ENCODE data around the gene DNM3. TPM values are rescaled to one million over a fixed set of nuclear protein-coding genes. Genes with fewer than 3 reads are reported as not detected.

The DNM3 gene
- total RNA-seq, 1 experiment from 2014 or later, result 2.7 TPM

DNA sequence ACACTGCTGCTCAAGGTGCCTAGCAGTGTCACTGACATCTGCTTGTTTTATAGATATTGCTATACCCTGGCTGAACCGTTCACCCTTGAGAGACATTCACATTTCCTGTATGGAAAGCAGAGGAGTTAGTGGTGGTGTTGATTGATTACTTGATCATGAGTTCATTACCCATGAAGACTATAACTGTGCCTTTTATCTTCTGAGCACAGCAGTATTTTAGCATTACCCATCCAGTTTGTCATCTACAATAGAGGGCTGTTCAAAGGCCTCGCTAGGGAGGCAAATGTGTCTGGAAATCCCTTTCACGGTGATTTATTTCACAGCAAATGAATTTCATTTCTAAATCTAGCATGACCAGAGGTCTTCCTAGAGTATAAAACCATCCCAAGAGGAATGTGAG, 160.0 kb downstream of the DNM3 start:
- Mint-ChIP-seq H3K9me3 (no peaks in the 10 kb centered on the region), H3K36me3 (ENCODE audit: insufficient read depth in 1 of 3, low read depth in 3 of 3) (no peaks in the 10 kb centered on the region), H3K27me3 (ENCODE audit: low read depth) (no peaks in the 10 kb centered on the region), H3K4me1 (no peaks in the 10 kb centered on the region), H3K4me3 (no peak overlapping the region), H3K27ac (no peak overlapping the region)
- WGBS (ENCODE audit: extremely low coverage, insufficient read length, low lambda C conversion rate), result no CpG with 5 or more reads among the region's 3 CpGs
- Histone ChIP-seq H3K79me2 (ENCODE audit: insufficient read depth, low read length) (no peaks in the 10 kb centered on the region), H4K20me1 (ENCODE audit: control insufficient read depth, insufficient read depth, insufficient read length) (no peaks in the 10 kb centered on the region), H3K27me3 (ENCODE audit: insufficient read depth, low read length) (no peaks in the 10 kb centered on the region), H2BK15ac (ENCODE audit: low read depth, low read length) (no peak overlapping the region), H3K4me1 (ENCODE audit: insufficient read depth, low read length) (no peaks in the 10 kb centered on the region), H3K4ac (ENCODE audit: low read depth, low read length) (no peak overlapping the region), H3K23ac (ENCODE audit: insufficient read length, low read depth, low read length) (no peak overlapping the region), H2AFZ (ENCODE audit: low read length) (no peak overlapping the region), H4K91ac (ENCODE audit: insufficient read length, low read depth, low read length) (no peak overlapping the region), H3K23me2 (ENCODE audit: insufficient read length, low read depth, low read length, poor library complexity, severe bottlenecking) (no peaks in the 10 kb centered on the region), H2BK12ac (ENCODE audit: insufficient read length, low read depth, low read length) (no peak overlapping the region), H3T11ph (ENCODE audit: low read length) (no peak overlapping the region), H3K9me3 (ENCODE audit: control insufficient read depth, low read depth, low read length) (no peaks in the 10 kb centered on the region), H2BK5ac (ENCODE audit: insufficient read length, low read length) (no peak overlapping the region), H3K79me1 (ENCODE audit: insufficient read depth, low read depth, low read length, poor library complexity, severe bottlenecking) (no peaks in the 10 kb centered on the region), H2AK5ac (ENCODE audit: insufficient read length, low read length) (no peak overlapping the region), H3K56ac (ENCODE audit: insufficient read length, low read depth, low read length) (no peak overlapping the region), H4K5ac (ENCODE audit: insufficient read length, low read depth, low read length) (no peak overlapping the region), H2BK20ac (ENCODE audit: low read depth, low read length, poor library complexity, severe bottlenecking) (no peak overlapping the region), H3K27ac (ENCODE audit: insufficient read length, low read depth, low read length) (no peak overlapping the region), H3K4me2 (ENCODE audit: insufficient read depth, insufficient read length, low read length) (no peak overlapping the region), H3K18ac (ENCODE audit: insufficient read length, low read depth, low read length) (no peak overlapping the region), H4K8ac (replicated peaks; ENCODE audit: insufficient read length, low read depth, low read length) (no peak overlapping the region), H2BK120ac (ENCODE audit: low read depth, low read length, poor library complexity, severe bottlenecking) (no peak overlapping the region), H3K9ac (ENCODE audit: extremely low read depth, insufficient read length, low read length) (no peak overlapping the region), H3K14ac (ENCODE audit: insufficient read depth, low read length) (no peak overlapping the region)
- DNase-seq, result no peak
- TF ChIP-seq CTCF (conservative IDR thresholded peaks at IDR 0.05), result no peak
